NCI-H748 treated with DMSO at 0.1 percent for 48 hours (cell line): ENCODE results near the gene MED29.

ENCODE experiments used
- DNase-seq: peaks from one replicate; lab custom pipeline; 2025; lab: John Stamatoyannopoulos, UW

The MED29 gene

GRCh38 chr19:39390751-39391437 is at the start of gene MED29, which contains the start of gene PAF1:
MED29 (plus strand) TSS chr19:39391378; CDS start chr19:39391423, 45 bp downstream.
PAF1 (minus strand) TSS chr19:39391106; CDS start chr19:39390864, 242 bp downstream.
- DNase-seq: peak; percentile 100

GRCh38 chr19:39341719-39342604 is 49.2 kb upstream of the MED29 start, which contains the start of gene SAMD4B:
SAMD4B (plus strand) TSS chr19:39342421; CDS start chr19:39356894, 14,473 bp downstream.
- DNase-seq: peak; percentile 99

- DNase-seq: no peak
These were observed 48.4 kb upstream of the MED29 start for GRCh38 chr19:39342647-39343305.

GRCh38 chr19:39345956-39346355 is 45.2 kb upstream of the MED29 start:
- no peak for DNase-seq

GRCh38 chr19:39347332-39348164 is 43.6 kb upstream of the MED29 start:
- no peak for DNase-seq

GRCh38 chr19:39349326-39349725 is 41.9 kb upstream of the MED29 start:
- no peak for DNase-seq

GRCh38 chr19:39350156-39350555 is 41.0 kb upstream of the MED29 start:
- no peak for DNase-seq

- no peak for DNase-seq
These were observed 39.6 kb upstream of the MED29 start for GRCh38 chr19:39351537-39352064.

- no peak for DNase-seq
These were observed 38.6 kb upstream of the MED29 start for GRCh38 chr19:39352381-39353255.

GRCh38 chr19:39355253-39355652 is 35.9 kb upstream of the MED29 start:
- DNase-seq: no peak

- no peak for DNase-seq
These were observed 35.1 kb upstream of the MED29 start for GRCh38 chr19:39356073-39356472.

- no peak for DNase-seq
These were observed 34.5 kb upstream of the MED29 start for GRCh38 chr19:39356647-39357046.

GRCh38 chr19:39359026-39359425 is 32.2 kb upstream of the MED29 start:
- no peak for DNase-seq

- no peak for DNase-seq
These were observed 30.6 kb upstream of the MED29 start for GRCh38 chr19:39360599-39360998.

- no peak for DNase-seq
These were observed 28.2 kb upstream of the MED29 start for GRCh38 chr19:39362682-39363657.

- DNase-seq: no peak
These were observed 27.2 kb upstream of the MED29 start for GRCh38 chr19:39363901-39364457.

- no peak for DNase-seq
These were observed 25.6 kb upstream of the MED29 start for GRCh38 chr19:39365531-39365930.

- DNase-seq: no peak
These were observed 22.0 kb upstream of the MED29 start for GRCh38 chr19:39369200-39369599.

GRCh38 chr19:39370735-39371134 is 20.4 kb upstream of the MED29 start:
- DNase-seq: no peak
